Left lung (tissue), 10 donors: ENCODE results near the gene EPHX1. TPM values are rescaled to one million over a fixed set of nuclear protein-coding genes. Genes with fewer than 3 reads are reported as not detected.
A peak's percentile ranks its signal among the peaks of the same experiment; 100 is the strongest.

ENCODE experiments used
- ATAC-seq: fragments of 200-7000 bp; cut with Tn5 transposase; one replicate; pipeline ENCODE4 v1.9.1; 2020; ENCODE audit warnings: moderate library complexity
- DNase-seq, 4 donors: peaks; one replicate each; pipeline ENCODE4 v3.0.0-alpha.2; 2013 to 2020
- H3K27ac ChIP-seq, 2 donors: fragments of 200-600 bp; sonication (generic) in 1 of 2; one replicate each; pipeline versions ENCODE4 v1.5.0 to v1.8.0; 2020 to 2021
- H3K27me3 ChIP-seq, 2 donors: fragments of 200-600 bp; sonication (generic) in 1 of 2; one replicate each; pipeline versions ENCODE4 v1.5.0 to v1.8.0; 2020 to 2021
- H3K36me3 ChIP-seq, 2 donors: fragments of 200-600 bp; sonication (generic) in 1 of 2; one replicate each; pipeline versions ENCODE4 v1.5.0 to v1.8.0; 2020 to 2021
- H3K4me1 ChIP-seq, 2 donors: fragments of 200-600 bp; one replicate each; pipeline ENCODE4 v1.8.0; 2021
- H3K4me3 ChIP-seq, 2 donors: fragments of 200-600 bp; sonication (generic) in 1 of 2; one replicate each; pipeline versions ENCODE4 v1.5.0 to v1.8.0; 2020 to 2021; ENCODE audit warnings: mild to moderate bottlenecking in 1 of 2
- H3K9me3 ChIP-seq, 2 donors: fragments of 200-600 bp; sonication (generic) in 1 of 2; one replicate each; pipeline versions ENCODE4 v1.5.0 to v1.8.0; 2020 to 2021
- intact Hi-C, 2 donors: fragments of 100-400 bp; cut with DNase I; formaldehyde crosslinking; loops; one replicate each; pipeline versions ENCODE4 v1.11.2 to v1.14.2; 2022
- polyA plus RNA-seq, 6 donors: library from polyadenylated mRNA; unstranded; fragments of 120-200 nt; gene quantifications; one replicate each; pipeline ENCODE4 v1.2.1, GENCODE V29; 2013; ENCODE audit not compliant: insufficient read length in 6 of 6
- total RNA-seq, 2 donors: library from RNA; stranded (reverse); fragmentation: NEBNext Ultra II Directional; extraction: Animal tissue kit (Norgen Biotek cat#: 25700); gene quantifications; one replicate each; pipeline ENCODE4 v1.2.1, GENCODE V29; 2021
- TF ChIP-seq, protein P1 (sequence below), 2 donors: fragments of 200-600 bp; sonication (generic) in 1 of 2; IDR thresholded peaks; one replicate each; pipeline versions ENCODE4 v1.5.0 to v1.8.0; 2021; ENCODE audit warnings: antibody characterized with exemption in 2 of 2
- donor health status: DM: no; HTN: yes; CAD: no.
- donor health status: DM: no; HTN: no; CAD: no.

The EPHX1 gene
- total and polyA plus RNA-seq, 8 donors = 109 to 305 (median 119) TPM

DNA sequence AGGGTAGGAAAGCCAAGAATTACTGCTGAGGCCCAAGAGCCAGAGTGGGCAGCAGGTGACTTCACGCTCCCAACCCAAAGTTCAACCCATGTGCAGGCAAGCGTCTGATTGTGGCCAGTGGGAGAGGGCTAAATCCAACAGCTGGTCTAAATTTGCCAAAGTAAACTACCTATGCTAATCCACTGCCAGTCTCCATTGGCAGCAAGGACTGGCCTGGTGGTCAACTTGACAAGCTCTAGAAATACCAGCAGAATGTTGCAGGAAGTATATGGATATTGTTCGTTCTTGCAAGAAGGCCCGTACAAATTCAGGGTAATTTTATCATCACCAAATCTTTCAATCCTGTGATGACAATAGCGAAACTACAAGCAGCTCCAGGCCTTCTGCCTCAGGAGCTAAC is 70.7 kb downstream of the EPHX1 start:
- Histone ChIP-seq H3K9me3 (no peaks in the 10 kb centered on the region), H3K4me1 (peaks cover 20 to 66% of the 10 kb centered on the region in 2 donors), H3K4me3 (peak overlapping the region; percentile 89 to 97), H3K27me3 (no peaks in the 10 kb centered on the region), H3K36me3 (peaks cover 0 to 21% of the 10 kb centered on the region in 2 donors), H3K27ac (peak overlapping the region; percentile 88 to 93)
- intact Hi-C loops = no loop called here
- TF ChIP-seq, protein P1, sequence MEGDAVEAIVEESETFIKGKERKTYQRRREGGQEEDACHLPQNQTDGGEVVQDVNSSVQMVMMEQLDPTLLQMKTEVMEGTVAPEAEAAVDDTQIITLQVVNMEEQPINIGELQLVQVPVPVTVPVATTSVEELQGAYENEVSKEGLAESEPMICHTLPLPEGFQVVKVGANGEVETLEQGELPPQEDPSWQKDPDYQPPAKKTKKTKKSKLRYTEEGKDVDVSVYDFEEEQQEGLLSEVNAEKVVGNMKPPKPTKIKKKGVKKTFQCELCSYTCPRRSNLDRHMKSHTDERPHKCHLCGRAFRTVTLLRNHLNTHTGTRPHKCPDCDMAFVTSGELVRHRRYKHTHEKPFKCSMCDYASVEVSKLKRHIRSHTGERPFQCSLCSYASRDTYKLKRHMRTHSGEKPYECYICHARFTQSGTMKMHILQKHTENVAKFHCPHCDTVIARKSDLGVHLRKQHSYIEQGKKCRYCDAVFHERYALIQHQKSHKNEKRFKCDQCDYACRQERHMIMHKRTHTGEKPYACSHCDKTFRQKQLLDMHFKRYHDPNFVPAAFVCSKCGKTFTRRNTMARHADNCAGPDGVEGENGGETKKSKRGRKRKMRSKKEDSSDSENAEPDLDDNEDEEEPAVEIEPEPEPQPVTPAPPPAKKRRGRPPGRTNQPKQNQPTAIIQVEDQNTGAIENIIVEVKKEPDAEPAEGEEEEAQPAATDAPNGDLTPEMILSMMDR (IDR thresholded peaks at IDR 0.05) = no peak
- DNase-seq (no peak), ATAC-seq (no peak)

DNA sequence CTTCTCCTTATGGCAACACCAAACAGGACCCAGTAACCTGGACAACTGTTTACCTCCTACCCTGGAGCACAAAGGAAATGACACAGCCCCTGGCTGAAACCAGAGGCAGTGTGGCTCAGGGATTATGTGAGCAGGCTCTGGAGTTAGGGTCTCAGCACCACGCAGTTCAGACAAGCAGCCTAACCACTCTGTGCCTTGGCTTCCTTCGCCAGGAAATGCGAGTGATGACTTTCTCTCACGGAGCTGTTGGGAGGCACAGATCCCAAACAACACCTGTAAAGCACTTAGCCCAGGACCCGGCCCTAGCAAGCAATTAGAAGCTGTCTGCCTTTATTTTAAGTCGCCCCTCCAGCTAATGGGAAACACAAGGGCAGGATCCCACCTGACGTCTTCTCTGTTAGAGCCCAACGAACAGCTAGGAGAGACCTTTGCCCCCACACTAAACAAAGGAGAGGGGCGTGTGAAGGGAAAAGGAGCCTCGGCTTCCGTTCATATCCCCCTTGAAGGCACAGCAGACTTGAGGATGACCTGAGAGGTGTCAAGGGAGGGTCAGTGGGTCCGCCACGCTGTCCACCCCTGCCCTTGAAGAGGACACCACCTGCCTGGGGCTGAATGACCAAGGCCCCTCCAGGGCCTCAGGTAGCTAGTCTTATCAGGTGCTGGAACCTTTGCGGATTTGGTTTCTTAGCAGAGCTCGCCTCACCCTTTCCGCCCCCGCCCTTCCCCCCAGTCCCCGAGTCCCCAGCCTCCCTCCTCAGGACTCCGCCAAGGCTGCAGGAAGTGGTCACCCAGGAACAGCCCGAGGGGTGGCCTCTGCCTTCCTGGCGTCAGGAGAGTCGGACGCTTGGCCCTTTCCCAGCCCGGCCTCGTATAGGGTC is 71.4 kb downstream of the EPHX1 start:
- Histone ChIP-seq H3K9me3 (no peaks in the 10 kb centered on the region), H3K27ac (peak overlapping the region; percentile 88 to 93), H3K27me3 (no peaks in the 10 kb centered on the region), H3K4me1 (peaks cover 20 to 59% of the 10 kb centered on the region in 2 donors), H3K4me3 (peak overlapping the region; percentile 89 to 97), H3K36me3 (peaks cover 0 to 14% of the 10 kb centered on the region in 2 donors)
- TF ChIP-seq, protein P1 (IDR thresholded peaks at IDR 0.05) = no peak
- ATAC-seq (peak; percentile 64), DNase-seq (peak in 2 of 4 donors; percentile 76 to 87)
- intact Hi-C loops = no loop called here

DNA sequence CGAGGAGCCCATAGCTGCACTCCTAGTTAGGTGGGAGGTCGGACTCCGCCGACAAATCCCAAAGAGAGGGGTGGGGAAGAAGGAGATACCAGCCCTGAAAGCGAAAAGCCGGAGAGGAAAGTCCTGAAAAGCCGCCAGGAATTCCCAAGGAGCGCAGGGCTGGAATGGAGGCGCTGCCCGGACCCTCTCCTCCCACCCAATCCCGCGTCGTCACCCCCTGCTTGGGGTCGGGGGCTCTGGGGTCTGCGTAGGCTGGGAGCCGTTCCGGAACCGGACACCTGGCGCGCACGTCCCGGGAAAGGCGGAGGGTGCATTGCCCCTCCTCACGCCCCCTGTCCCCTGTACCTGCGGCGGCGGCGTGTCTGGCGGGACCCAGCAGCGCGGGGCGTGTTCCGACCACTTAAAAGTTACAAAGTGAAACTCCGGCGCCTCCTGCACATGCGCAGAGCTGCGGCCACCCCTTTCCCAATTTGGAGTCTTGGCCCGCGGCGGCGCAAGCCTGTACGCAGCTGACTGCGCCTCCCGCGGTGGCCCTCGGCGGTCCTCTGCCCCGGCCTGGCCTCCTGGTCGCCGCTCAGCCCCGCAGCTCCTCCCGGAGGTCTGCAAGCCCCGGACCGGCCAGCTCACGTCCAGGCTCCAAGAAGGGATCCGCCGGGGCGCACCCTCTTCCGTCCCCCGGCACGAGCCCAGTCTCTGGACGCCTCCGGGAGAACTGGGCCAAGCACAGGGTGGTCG is 72.2 kb downstream of the EPHX1 start, which contains the start of gene TMEM63A:
Gene TMEM63A, minus strand, starts transcription at position 422 of the 735 bp plus-strand sequence. CDS start 4,800 bp downstream, outside the sequence.
- Histone ChIP-seq H3K36me3 (peaks cover 0 to 6% of the 10 kb centered on the region in 2 donors), H3K4me1 (peaks cover 20 to 56% of the 10 kb centered on the region in 2 donors), H3K27ac (peak within 1 kb of the TSS; percentile 88 to 93), H3K9me3 (no peaks in the 10 kb centered on the region), H3K4me3 (peak within 1 kb of the TSS; percentile 89 to 97), H3K27me3 (no peaks in the 10 kb centered on the region)
- DNase-seq = peak; percentile 89 to 97 (median 94)
- intact Hi-C loops = no loop called here
- peak; percentile 89 for ATAC-seq
- TF ChIP-seq, protein P1 (IDR thresholded peaks at IDR 0.05) = peak; percentile 36 to 40

DNA sequence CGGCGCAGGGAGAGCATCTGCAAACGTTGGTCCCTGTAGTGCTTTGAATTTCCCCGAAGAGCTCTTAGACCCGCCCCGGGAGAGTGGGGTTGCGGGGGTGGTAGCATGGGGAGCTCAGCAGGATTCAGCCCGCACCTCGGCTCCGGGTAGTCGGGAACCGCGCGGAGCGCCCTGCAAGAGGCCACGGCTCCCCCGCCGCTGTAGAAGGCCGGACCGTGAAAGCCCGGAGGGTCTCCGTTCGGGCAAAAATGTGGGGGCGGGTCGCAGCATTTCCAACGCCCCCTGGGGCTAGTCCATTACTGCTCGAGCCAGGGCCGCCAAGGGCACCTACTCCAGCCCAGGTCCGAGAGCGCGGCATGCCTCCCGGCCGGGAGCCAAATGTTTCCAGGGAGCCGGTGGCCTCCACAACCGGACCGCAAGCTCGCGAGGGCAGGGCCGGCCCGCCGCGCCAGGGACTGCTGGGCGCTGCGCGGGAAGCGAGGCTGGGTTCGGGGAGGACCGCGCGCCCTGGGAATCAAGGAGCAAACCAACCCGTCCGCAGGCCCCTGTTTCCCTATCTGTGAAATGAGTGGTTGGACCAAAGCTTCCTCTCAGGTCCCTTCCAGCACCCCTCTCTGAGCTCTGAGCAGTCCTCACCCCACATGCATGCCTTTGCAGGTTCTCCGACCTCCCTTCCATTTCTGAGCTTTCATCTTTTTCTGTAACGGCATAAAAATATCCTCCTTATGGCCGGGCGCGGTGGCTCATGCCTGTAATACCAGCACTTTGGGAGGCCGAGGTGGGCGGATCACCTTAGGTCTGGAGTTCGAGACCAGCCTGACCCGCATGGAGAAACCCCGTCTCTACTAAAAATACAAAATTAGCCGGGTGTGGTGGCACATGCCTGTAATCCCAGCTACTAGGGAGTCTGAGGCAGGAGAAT is 73.0 kb downstream of the EPHX1 start:
- intact Hi-C loops = no loop called here
- DNase-seq = peak in 3 of 4 donors; percentile 46 to 89 (median 54)
- H3K4me1 ChIP-seq = peaks cover 17 to 48% of the 10 kb centered on the region in 2 donors

More for the DNA sequence above, 73.0 kb downstream of the EPHX1 start:
- Histone ChIP-seq H3K27ac (peak overlapping the region; percentile 88 to 93), H3K36me3 (no peaks in the 10 kb centered on the region), H3K4me3 (peak overlapping the region; percentile 89 to 97), H3K9me3 (no peaks in the 10 kb centered on the region), H3K27me3 (peaks cover 0 to 4% of the 10 kb centered on the region in 2 donors)
- TF ChIP-seq, protein P1 (IDR thresholded peaks at IDR 0.05) = no peak
- peak; percentile 55 for ATAC-seq
